Transverse colon (tissue), 3 donors: ENCODE measurements around the gene PCDHA1.

Source experiments
- EP300 ChIP-seq: sonication (generic); formaldehyde crosslinking; IDR thresholded peaks from one replicate; pipeline ENCODE4 v1.6.1; 2017; ENCODE audit warnings: antibody characterized with exemption, low read depth
- POLR2A ChIP-seq: fragments of 450-650 bp; IDR thresholded peaks from one replicate; pipeline ENCODE4 v1.6.1; 2016; ENCODE audit warnings: antibody characterized with exemption, mild to moderate bottlenecking, moderate library complexity
- TF ChIP-seq, protein P1 (sequence below), 5 experiments: fragments of 200-600 bp in 3 of 5; fragments of 450-650 bp in 2 of 5; sonication (generic) in 3 of 5; IDR thresholded peaks; 1 replicate in 2 of 5; 2 replicates in 3 of 5; pipeline ENCODE4 v1.5.1; 2016 to 2017; ENCODE audit warnings: antibody characterized with exemption in 5 of 5, inconsistent platforms in 3 of 5, mild to moderate bottlenecking in 2 of 5, moderate library complexity in 1 of 5

DNA sequence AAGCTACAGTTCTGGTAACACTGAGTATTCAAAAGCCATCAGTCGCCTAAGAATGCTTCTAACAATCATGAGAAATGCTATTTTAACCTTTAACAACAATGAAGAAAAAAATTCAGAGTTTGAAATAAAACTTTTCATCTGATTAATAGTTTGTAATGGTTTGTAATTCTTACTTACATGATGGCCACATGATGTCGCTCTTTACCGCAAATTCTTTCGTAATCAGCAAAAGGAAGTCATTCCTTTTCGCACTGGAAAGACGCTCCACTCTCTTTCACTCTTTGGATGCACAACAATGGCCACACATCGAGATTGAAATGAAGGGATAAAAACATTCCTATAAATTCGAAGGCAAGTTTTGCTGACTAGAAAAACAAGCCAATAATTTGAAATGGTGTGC is 48.1 kb downstream of the PCDHA1 start, which contains the start of gene PCDHA7:
- TF ChIP-seq, protein P1, sequence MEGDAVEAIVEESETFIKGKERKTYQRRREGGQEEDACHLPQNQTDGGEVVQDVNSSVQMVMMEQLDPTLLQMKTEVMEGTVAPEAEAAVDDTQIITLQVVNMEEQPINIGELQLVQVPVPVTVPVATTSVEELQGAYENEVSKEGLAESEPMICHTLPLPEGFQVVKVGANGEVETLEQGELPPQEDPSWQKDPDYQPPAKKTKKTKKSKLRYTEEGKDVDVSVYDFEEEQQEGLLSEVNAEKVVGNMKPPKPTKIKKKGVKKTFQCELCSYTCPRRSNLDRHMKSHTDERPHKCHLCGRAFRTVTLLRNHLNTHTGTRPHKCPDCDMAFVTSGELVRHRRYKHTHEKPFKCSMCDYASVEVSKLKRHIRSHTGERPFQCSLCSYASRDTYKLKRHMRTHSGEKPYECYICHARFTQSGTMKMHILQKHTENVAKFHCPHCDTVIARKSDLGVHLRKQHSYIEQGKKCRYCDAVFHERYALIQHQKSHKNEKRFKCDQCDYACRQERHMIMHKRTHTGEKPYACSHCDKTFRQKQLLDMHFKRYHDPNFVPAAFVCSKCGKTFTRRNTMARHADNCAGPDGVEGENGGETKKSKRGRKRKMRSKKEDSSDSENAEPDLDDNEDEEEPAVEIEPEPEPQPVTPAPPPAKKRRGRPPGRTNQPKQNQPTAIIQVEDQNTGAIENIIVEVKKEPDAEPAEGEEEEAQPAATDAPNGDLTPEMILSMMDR (IDR thresholded peaks at IDR 0.05): no peak
- no peak for TF ChIP-seq POLR2A
- TF ChIP-seq EP300: no peak
